GM03348 (cell line): ENCODE results near the gene NLRP1.

Source experiments
- DNase-seq: peaks from one replicate; pipeline ENCODE4 v3.0.0; 2012; ENCODE audit warnings: low spot score

The NLRP1 gene

DNA sequence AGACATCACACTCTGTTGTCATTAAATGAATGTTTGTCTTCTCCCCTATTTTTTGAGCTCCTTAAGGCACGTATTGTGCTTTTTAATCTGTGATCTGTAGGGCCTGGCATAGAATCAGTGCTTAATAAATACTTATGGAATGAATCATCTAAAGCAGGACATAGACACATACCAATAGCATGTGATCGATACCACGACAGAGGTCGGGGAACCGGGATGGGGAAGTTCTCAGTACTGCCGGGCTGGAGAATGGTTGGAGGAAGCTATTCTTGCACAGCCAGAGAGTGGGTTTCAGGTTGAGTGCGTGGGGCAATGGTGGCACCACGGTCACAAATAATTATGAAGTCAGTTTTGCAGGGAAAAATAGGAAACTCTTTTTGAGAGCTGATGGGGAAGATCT, 26.8 kb downstream of the NLRP1 start:
- DNase-seq: peak; percentile 69

DNA sequence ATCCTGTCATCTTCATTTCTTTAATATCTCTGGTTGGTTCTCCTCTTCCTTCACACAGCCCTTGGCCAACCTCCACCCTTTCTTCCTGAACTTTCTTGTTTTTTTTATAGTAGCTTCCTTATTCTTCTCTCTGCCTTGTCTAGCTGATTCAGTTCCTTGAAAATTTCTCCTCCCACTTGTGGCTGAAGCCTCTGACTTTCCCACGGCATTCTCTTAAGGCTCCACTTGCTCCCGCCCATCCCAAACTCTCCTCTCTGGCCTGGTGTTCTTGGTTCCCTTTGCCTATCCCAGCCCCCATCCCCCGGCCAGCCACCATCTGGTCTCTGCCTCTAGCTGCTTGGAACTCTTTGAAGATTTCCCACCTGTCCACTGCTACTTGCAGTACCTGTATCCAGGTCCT, 29.1 kb downstream of the NLRP1 start:
- peak; percentile 71 for DNase-seq

DNA sequence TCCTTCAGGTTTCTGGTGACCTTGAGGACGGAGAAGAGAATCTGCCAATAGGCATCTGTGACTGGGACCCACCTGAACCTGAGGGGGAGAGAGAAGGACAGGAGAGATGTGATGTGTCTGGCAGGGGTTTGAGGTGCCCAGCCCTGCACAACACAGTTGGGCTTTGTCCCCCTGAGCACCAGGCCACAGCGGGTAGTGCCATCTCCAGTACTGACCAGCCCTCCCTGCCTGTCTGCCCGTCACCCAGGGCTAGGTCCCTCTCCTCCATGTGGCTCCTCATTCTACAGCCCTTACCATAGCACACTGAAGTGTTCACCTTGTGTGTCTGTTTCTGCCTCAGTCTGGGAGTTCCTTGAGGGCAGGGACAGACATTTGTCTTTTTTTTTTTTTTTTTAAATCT, 30.8 kb downstream of the NLRP1 start:
- peak; percentile 1 for DNase-seq

DNA sequence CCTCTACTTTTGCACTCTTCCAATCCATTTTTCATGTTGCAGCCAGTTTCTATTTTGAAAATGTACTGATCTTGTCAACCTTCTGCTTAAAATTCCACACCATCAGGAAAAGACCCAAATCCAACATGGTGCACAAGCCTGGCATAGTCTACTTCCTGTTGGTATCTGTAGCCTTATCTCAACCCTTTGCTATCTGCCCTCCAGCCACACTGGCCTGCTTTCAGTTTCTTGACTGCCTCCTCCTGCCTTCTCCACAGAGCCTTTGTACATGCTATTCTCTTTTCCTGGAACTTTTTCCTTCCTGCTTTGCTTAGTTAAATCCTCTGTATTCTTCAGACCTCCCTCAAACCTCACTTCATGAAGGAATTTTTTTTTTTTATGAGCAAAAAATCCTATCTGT, 31.5 kb downstream of the NLRP1 start:
- no peak for DNase-seq

DNA sequence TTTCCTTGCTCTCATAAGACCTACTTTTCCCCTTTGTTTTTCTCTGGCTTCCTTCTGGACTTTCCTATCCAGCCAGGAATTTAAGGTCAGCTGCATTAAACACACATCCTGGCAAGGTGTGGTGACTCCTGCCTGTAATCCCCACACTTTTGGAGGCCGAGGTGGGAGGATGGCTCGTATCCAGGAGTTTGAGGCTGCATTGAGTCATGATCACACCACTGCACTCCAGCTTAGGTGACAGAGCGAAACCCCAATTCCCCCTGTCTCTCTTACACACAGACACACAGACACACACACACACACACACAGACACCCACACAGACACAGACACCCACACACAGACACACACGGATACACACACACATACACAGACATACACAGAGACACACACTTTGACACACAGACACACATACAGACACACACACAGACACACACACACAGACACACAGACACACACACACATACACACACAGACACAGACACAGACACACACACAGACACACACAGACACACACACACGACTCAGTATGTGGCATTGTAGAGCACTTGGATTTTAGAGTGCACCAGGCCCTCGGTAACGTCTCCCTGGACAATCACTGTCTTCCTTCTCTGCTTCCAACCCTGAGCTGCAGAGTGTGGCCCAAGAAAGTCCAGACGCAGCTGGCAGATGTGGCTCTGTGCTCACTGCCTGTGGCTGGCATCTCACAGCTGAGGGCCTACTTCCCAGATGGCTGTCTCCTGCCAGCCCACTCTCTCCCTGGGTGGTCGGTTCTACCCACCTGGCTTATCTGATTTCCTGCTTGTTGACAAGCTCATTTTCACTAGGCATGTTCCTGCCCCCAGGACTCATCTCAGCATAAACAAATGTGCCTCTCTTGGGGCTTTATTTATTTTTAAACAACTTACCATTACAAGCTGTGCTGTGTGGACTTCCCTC, 39.0 kb downstream of the NLRP1 start:
- DNase-seq: no peak

DNA sequence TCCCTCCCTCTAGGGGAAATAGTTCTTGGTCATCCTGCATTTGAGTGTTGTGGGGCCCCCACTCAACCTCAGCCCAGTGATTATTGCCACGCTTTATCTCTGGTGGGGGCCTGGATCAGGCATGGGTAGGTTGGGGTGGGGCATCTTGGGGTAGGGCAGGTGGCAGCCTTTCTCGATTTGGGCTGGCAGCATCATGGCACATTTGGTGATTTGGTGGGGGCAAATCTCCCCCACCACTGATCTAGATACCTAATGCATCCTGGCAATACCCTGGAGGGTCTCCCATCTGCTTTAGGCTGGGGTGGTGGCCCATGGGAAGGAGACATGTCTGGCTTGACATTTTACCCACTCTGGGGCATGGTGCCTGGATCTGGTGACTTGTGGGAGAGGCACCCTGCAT, 40.2 kb downstream of the NLRP1 start:
- no peak for DNase-seq

DNA sequence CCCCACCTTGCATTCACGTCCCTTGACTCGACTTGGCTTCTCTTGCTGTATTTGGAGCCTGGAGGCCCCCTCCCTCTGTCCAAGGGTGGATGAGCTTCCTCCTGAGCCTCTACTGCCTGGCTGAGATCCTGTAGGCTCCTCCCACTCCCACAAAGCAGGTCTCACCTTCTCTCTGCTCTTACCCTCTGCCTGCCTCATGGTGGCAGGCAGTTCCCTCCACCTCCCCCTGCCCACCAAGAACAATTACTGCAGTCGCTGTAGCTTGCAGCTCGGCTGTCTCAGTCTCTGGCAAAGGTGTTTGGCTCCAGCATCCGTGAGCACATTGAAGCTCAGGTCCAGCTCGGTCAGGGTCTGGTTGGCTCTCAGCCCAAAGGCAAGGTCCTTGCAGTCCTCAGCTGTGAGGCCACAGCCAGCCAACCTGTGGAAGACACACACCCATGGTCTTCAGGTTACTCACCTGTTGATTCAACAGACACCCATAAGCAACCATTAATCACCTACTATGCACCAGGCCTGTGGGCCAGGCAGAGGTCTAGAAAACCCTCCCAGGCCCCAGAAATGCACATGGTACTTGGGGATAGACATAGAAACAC, 42.6 kb downstream of the NLRP1 start:
- no peak for DNase-seq

DNA sequence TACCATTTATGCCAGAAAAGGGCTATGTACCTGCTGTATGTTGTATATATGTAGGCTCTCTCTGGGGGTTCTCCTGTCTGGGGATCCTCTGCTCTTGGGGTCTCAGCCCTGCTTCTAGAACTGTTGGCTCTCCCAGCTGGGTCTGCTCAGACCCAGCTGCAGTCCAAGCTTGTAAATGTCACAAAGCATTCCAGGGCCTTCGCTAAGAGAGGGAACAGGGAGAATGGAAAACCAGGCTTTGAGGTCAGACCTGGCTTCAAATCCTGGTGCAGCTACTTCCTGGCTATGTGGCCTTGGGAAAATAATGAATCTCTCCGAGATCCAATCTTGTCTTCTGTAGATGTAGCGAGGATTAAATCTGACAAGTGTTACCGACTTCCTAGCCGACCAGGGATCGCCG, 44.0 kb downstream of the NLRP1 start:
- no peak for DNase-seq

DNA sequence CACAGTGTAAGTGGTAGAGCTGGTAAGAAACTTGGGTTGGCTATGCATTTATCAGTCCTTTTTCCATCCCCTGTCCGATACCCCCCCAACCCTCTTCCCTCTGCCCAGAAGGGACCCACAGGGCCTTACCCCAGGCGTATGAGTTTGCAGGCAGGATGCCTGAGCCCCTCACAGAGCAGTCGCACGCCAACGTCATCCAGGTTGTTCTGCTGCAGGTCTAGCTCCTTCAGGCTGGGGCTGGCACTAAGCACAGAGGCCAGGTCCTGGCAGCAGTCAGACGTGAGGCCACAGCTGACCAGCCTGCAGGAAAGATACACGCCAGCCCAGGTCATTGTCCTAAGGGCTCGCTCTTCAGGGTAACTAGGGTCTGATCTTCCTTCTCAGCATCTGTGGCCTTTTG, 45.0 kb downstream of the NLRP1 start:
- no peak for DNase-seq

DNA sequence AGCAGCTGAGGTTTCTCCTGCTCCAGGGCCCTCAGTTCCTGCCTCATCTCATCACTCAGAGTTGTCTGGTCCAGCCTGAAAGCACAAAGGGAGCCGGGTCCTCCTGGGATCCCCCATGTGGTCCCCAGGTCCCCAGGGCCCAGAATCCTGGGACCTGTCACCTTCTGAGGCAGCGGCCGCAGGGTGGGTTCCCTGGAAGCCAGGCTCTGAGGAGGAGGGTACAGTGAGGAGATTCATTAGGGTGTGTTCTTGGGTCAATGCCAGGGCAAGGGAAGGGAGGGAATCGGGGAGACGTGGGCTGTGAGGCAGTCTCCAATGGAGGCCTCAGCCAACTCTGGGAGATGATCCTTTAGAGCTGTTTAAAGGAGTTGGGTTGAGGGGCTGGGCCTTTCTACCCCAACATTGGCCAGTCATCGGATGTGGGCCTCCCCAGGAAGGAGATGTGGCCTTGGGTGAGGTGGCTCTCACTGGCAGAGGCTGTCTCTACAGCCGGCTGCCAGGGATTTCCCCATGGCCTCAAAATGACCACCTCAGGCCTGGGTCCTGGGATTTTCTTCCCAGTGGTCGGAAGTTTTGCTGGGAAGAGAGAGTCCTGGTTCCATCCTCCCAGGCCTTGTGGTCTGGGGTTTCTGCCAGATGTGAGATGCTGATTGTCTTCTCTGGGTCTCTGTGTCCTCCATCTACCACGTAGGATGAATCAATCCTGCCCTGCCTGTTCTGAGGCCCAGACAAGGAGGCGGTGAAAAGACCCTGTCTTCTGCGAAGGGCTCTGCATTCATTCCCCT, 47.3 kb downstream of the NLRP1 start:
- peak; percentile 31 for DNase-seq

DNA sequence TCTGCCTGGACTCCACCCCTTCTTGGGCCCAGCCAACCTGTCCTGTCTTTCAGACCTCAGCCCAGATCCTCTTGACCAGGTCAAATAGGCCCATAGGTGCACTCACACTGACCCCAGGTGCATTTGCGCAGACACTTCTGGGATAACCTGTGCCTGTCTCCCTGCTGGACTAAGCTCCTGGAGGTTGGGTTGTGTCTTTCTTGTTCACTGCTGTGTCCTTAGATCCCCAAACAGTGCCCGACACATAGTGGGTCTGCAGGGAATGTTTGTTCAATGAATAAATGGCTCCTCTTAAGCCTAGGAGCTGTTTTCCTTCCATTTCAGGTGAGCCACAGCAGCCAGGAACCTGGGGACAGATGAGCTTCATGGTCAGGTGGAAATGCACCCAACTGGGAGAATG, 48.9 kb downstream of the NLRP1 start:
- DNase-seq: no peak

DNA sequence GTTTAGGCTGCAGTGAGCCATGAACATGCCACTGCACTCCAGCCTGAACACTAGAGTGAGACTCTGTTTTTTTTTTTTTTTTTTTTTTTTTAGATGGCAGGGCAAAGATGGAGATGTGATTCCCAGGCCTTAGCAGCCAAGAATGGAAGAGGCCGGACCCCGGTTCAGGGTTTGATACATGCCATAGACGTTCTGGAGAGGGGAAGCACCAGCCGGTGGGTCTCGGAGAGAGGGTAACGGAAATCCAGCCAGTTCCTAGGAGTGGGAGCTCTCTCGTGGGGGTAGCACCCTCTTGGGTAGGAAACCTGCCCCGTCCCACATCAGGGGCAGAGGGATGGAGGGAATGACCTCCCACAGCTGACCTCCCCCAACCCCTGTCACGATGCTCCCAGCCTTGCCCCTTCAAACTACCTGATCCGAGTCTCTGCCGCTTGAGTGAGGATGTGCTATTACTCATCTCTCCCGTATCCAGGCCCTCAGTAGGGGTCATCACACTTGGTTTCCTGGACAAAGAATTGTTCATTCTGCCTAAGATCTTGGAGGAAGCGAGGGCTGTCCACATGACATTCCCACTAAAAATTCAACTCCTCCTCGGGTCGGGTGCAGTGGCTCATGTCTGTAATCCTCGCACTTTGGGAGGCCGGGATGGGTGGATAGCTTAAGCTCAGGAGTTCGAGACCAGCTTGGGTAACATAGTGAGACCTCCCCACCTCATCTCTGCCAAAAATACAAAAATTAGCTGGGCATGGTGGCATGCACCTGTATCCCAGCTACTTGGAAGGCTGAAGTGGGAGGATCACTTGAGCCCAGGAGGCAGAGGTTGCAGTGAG, 50.6 kb downstream of the NLRP1 start:
- no peak for DNase-seq

DNA sequence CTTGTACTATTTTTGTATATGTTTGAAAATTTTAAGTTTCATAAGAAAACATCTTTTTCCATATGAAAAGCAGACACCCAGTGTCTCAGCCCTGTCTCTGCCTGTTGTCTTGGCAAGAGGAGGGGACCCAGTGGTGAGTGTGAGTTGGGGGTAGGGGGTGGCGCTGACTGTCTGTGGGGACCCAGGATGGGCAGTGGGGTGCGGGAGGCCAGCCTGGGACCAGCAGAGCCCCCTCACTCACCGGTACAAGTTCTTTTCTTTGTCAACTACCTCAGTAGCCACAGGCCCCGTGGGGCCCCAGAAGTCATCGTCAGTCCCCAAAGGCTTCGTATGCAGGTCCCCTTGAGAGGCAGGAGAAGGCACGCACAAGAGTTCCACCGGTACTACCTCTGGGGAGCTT, 51.7 kb downstream of the NLRP1 start:
- no peak for DNase-seq

DNA sequence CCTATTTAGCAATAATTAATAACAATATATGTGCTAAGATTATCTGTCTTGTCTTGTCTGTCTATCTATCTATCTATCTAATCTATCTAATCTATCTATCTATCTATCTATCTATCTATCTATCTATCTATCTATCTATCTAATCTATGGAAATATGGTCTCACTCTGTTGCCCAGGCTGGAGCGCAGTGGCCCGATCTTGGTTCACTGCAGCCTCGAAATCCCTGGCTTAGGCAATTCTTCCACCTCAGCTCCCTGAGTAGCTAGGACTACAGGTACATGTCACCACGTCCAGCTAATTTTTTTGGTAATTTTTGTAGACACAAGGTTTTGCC, 53.3 kb downstream of the NLRP1 start:
- DNase-seq: no peak

DNA sequence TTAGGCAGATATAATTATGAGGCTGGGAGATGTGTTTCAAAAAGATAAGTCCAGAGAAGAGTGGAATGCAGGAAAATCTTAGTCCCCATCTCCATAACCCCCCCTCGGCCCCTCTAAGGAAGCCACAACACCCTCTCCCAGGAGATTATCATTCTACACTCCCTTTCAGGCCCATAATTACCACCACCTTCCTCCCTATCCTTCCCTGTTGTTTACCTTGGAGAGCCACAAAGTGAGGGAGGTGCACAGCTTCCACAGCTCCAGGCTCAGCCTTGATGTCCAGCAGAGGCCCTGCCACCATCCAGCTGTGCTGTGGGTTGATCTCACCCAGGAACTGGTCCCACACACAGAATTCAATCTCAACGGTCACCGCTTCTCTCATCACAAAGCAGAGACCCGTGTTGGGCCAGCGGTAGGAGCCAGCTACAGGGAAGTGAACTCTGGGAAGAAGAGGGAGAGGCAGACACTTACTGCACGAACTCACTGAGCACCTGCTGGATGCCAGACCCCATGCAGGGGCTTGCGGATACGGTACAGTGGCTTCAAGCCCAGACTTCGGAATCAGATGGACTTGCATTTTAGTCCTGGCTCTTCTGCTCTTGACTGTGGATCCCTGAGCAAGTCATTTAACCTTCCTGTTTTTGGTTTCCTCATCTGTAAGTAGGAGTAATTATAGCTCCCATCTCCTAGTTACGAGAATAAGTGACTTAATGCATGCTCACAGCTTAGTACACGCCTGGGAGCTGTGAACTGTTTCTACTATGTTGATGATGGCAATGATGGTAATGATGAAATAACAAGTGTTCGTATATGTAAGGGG, 53.8 kb downstream of the NLRP1 start:
- DNase-seq: no peak

DNA sequence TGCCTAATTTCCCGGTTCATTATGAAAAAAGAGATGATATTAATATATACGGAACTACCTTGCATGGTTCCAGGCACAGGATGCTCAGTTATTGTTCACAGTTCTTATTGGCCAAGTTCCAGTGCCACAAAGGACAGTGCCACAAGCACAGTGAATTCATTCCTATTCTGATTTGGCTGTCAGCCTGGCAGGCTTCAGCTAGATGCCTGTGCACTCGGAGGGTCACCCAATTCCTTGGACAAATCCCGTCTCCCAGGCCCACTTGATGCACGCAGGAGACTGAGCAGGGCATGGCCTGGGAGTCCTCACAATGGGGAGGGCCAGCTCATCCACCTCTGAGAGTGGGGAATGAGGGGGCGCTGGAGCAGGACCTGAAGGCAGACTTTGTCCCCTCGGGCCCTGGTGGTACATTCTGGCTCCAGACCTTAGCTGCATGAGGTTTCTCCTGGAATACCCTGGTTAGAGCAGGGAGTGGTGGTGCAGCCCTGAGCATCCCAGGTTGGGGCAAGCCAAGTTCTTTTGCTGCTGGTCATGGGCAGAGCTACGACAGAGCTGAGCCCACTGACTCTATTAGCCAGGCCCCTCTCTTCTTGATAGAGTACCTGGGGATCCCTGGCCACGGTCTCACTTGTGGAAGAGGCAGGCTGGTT, 56.6 kb downstream of the NLRP1 start:
- no peak for DNase-seq

DNA sequence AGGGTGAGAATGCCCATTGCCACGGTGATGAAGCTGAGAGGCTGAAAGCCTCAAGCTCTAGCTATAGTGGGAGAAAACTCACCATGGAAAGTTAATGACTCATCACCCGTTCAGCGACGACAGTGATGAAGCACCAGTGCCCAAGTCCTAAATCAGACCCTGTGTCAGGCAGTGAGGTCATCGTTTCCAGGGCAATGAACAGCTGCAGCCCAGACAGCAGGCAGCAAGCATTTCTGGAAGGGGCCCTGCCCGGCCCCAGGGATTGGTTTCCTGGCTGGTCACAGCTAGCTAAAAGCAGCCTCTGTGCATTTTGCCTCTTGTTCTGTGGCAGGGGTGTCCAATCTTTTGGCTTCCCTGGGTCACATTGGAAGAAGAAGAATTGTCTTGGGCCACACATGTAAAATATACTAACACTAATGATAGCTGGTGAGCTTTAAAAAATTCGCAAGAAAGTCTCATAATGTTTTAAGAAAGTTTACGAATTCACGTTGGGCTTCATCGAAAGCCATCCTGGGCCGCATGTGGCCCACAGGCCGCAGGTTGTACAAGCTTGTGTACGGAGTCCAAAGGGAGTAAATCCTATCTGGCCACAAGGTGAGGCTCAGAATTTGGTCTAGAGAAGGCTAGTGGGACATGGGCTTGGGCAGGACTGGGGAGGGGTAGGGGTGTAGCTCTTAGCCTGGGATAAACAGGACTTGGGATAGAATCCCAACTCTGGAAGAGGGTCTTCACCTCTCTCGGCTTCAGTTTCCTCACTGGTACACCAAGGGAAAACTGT, 57.3 kb downstream of the NLRP1 start:
- peak; percentile 95 for DNase-seq

DNA sequence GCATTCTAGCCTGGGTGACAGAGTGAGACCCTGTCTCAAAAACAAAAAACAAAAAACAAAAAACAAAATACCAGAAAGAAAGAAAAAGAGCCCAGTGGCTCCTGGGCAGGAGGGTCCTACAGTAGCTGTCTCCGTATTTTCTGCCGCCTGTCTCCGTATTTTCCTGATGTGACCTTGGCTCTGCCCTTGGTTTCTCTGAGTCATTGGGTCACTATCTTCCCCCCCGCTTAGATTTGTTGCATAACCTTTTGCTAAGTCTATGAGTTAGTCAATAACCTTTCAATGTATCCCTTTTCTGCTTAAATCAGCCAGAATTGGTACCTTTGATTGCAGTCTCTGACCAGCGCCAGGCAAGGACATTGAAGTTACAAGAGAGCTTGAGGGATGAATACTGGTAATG, 61.1 kb downstream of the NLRP1 start:
- no peak for DNase-seq

DNA sequence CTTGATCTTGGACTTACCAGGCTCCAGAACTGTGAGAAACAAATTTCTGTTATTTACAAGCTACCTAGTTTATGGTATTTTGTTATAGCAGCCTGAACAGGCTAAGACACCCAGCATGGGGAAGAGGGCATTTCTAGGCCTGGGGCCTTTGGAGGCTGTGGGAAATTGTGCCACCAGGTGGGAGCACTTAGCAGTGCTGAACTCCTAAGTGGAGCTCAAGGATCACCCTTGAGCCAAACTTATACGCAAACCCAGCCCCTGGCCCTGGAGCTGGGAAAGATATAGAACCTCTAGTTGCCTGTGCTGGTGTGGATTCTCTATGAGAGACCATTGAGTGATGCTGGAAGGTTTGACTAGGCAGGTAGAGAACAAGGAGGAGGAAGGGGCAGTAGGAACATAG, 61.8 kb downstream of the NLRP1 start:
- DNase-seq: no peak
